Measurements from ENCODE around the gene IL11RA.

Gene IL11RA

GRCh38 chr9:34688329-34689115, 36.5 kb downstream of the IL11RA start:
- no peak for DNase-seq

GRCh38 chr9:34689116-34689470, 37.1 kb downstream of the IL11RA start:
- no peak for DNase-seq

GRCh38 chr9:34689512-34689911, 37.5 kb downstream of the IL11RA start:
- DNase-seq = no peak

GRCh38 chr9:34690983-34691935, 39.3 kb downstream of the IL11RA start, which contains the start of gene CCL19:
CCL19 (minus strand) TSS chr9:34691276; CDS start chr9:34691139, 137 bp downstream.
- no peak for DNase-seq

GRCh38 chr9:34691936-34692315, 39.9 kb downstream of the IL11RA start:
- no peak for DNase-seq

GRCh38 chr9:34693560-34693959, 41.6 kb downstream of the IL11RA start:
- no peak for DNase-seq

- no peak for DNase-seq
These were observed 42.8 kb downstream of the IL11RA start for GRCh38 chr9:34694811-34695210.

- peak; percentile 64 for DNase-seq
These were observed 49.2 kb downstream of the IL11RA start for GRCh38 chr9:34701023-34701768.

GRCh38 chr9:34701769-34702736, 50.1 kb downstream of the IL11RA start:
- DNase-seq = peak; percentile 31

- no peak for DNase-seq
These were observed 55.1 kb downstream of the IL11RA start for GRCh38 chr9:34707130-34707529.

GRCh38 chr9:34709196-34709978, 57.4 kb downstream of the IL11RA start:
- no peak for DNase-seq

- DNase-seq = no peak
These were observed 58.0 kb downstream of the IL11RA start, which contains the start of gene CCL21 for GRCh38 chr9:34710023-34710422. CCL21 (minus strand) TSS chr9:34710136; CDS start chr9:34710066, 70 bp downstream.
